ENCODE results near the gene STAC3. TPM values are rescaled to one million over a fixed set of nuclear protein-coding genes. Genes with fewer than 3 reads are reported as not detected.

The STAC3 gene
- total RNA-seq, 3 donors from 2014 or later (not counting 1 experiment from before 2014, with no cell fraction given), result 2.4 to 4.1 (median 3.8) TPM

- H3K27ac Mint-ChIP-seq, result no peak overlapping the region
- no peak overlapping the region for H3K4me3 Mint-ChIP-seq
- H3K36me3 Mint-ChIP-seq, result peaks cover 9% of the 10 kb centered on the region
- Histone ChIP-seq H3K27me3 (ENCODE audit: control insufficient read depth, insufficient read depth, low read length) (peaks cover 36% of the 10 kb centered on the region), H3K36me3 (ENCODE audit: control insufficient read depth, insufficient read depth, low read length) (peaks cover 31% of the 10 kb centered on the region), H3K4me1 (ENCODE audit: control insufficient read depth, insufficient read depth, low read length) (peaks cover 68% of the 10 kb centered on the region), H3K27ac (ENCODE audit: low read length) (peak overlapping the region; percentile 35), H3K9me3 (ENCODE audit: control insufficient read depth, insufficient read depth, low read length) (no peaks in the 10 kb centered on the region), H3K4me3 (ENCODE audit: low read length) (no peak overlapping the region)
- H3K9me3 Mint-ChIP-seq, result no peaks in the 10 kb centered on the region
- peaks cover 24 to 32% of the 10 kb centered on the region in 2 donors for H3K27me3 Mint-ChIP-seq (ENCODE audit: low read depth in 2 of 2)
- ATAC-seq (no peak), DNase-seq (no peak)
- intact Hi-C loops (cut with micrococcal nuclease), result no loop called here
- no peak for TF ChIP-seq CTCF (IDR thresholded peaks at IDR 0.05)
- WGBS (ENCODE audit: insufficient coverage), result 87% methylated on average over 3 of the region's 3 CpGs
- peaks cover 30 to 49% of the 10 kb centered on the region in 2 donors for H3K4me1 Mint-ChIP-seq
These were observed 16.8 kb downstream of the STAC3 start for GRCh38 chr12:57234233-57234570.

DNA sequence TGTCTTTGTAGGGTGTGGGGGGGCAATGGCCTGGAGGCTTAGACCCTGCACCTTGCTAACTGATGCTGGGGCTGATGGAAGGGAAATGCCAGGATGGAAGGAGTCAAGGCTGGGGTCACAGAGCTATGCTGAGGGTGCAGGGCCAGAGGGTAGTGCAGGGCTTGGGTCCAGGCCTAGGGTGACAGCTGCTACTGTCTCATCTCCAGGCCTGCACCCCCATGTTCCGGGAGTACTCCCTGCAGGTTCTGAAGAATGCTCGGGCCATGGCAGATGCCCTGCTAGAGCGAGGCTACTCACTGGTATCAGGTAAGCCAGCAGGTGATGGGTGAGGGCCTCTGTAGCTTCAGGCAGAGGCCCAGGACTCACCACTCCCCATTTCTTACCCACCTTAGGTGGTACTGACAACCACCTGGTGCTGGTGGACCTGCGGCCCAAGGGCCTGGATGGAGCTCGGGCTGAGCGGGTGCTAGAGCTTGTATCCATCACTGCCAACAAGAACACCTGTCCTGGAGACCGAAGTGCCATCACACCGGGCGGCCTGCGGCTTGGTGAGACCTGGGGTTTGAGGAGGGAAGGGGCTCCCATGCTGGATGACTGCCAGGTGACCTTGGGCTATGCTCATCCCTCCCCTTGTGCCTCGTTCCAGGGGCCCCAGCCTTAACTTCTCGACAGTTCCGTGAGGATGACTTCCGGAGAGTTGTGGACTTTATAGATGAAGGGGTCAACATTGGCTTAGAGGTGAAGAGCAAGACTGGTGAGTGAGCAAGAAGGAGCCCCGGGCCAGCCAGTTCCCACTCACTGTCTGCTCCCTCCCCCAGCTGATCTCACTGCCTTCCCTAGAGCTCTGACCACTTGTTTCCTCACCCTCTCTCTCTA, 17.4 kb downstream of the STAC3 start:
- intact Hi-C loops (cut with micrococcal nuclease), result no loop called here

DNA sequence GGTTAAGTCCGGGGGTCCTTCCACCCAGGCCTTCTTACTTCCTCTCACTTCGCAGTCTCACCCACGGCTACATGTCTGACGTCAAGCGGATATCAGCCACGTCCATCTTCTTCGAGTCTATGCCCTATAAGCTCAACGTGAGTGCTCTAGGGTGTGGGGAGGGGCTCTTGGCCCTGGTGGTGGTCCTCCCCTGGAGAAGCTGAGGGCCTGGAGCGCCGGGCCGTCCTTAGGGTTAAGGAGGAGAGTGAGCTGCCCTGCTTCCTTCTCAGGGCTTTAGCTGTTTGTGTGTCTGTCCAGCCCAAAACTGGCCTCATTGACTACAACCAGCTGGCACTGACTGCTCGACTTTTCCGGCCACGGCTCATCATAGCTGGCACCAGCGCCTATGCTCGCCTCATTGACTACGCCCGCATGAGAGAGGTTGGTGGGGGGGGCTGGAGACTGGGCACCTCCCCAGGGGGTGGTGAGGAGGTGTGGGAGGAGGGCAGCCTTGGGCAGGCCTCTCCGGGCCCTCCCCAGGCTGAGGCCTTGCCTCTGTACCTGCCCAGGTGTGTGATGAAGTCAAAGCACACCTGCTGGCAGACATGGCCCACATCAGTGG, 18.7 kb downstream of the STAC3 start:
- peaks cover 9% of the 10 kb centered on the region for H3K36me3 Mint-ChIP-seq
- TF ChIP-seq CTCF (IDR thresholded peaks at IDR 0.05), result no peak
- Histone ChIP-seq H3K27ac (ENCODE audit: low read length) (no peak overlapping the region), H3K9me3 (ENCODE audit: control insufficient read depth, insufficient read depth, low read length) (no peaks in the 10 kb centered on the region), H3K4me3 (ENCODE audit: low read length) (no peak overlapping the region), H3K36me3 (ENCODE audit: control insufficient read depth, insufficient read depth, low read length) (peaks cover 31% of the 10 kb centered on the region), H3K27me3 (ENCODE audit: control insufficient read depth, insufficient read depth, low read length) (peaks cover 23% of the 10 kb centered on the region), H3K4me1 (ENCODE audit: control insufficient read depth, insufficient read depth, low read length) (peaks cover 64% of the 10 kb centered on the region)
- no peak overlapping the region for H3K4me3 Mint-ChIP-seq
- intact Hi-C loops (cut with micrococcal nuclease), result no loop called here
- WGBS (ENCODE audit: insufficient coverage), result 95% methylated on average over 17 of the region's 19 CpGs
- no peak overlapping the region for H3K27ac Mint-ChIP-seq
- H3K27me3 Mint-ChIP-seq (ENCODE audit: low read depth in 2 of 2), result peaks cover 14 to 27% of the 10 kb centered on the region in 2 donors
- no peaks in the 10 kb centered on the region for H3K9me3 Mint-ChIP-seq
- DNase-seq, result no peak
- H3K4me1 Mint-ChIP-seq, result peaks cover 29 to 44% of the 10 kb centered on the region in 2 donors
- ATAC-seq, result no peak

More for the DNA sequence above, 17.4 kb downstream of the STAC3 start:
- no peak overlapping the region for H3K4me3 Mint-ChIP-seq
- peaks cover 31% of the 10 kb centered on the region for H3K27me3 ChIP-seq (ENCODE audit: control insufficient read depth, insufficient read depth, low read length)
- H3K4me1 ChIP-seq (ENCODE audit: control insufficient read depth, insufficient read depth, low read length), result peaks cover 68% of the 10 kb centered on the region
- H3K9me3 ChIP-seq (ENCODE audit: control insufficient read depth, insufficient read depth, low read length), result no peaks in the 10 kb centered on the region
- peaks cover 30 to 50% of the 10 kb centered on the region in 2 donors for H3K4me1 Mint-ChIP-seq
- no peak overlapping the region for H3K4me3 ChIP-seq (ENCODE audit: low read length)
- peaks cover 9% of the 10 kb centered on the region for H3K36me3 Mint-ChIP-seq
- 97% methylated on average over 15 of the region's 15 CpGs for WGBS (ENCODE audit: insufficient coverage)
- no peak for DNase-seq
- no peaks in the 10 kb centered on the region for H3K9me3 Mint-ChIP-seq
- H3K36me3 ChIP-seq (ENCODE audit: control insufficient read depth, insufficient read depth, low read length), result peaks cover 31% of the 10 kb centered on the region
- H3K27ac Mint-ChIP-seq, result no peak overlapping the region
- H3K27ac ChIP-seq (ENCODE audit: low read length), result peak overlapping the region; percentile 35
- ATAC-seq, result no peak
- no peak for TF ChIP-seq CTCF (IDR thresholded peaks at IDR 0.05)
- peaks cover 17 to 28% of the 10 kb centered on the region in 2 donors for H3K27me3 Mint-ChIP-seq (ENCODE audit: low read depth in 2 of 2)

Data from natural killer cell (primary cell).